Pons (tissue), 1 donor: ENCODE data around the gene ITGB5.
A peak's percentile ranks its signal among the peaks of the same experiment; 100 is the strongest.
"Not testable (repeated sequence)": the region's sequence is repeated elsewhere in the genome, so short reads cannot be mapped to it uniquely, and the experiment has no call there.

Source experiments
- DNase-seq: peaks from one replicate; pipeline ENCODE4 v3.0.0-alpha.2; 2016; ENCODE audit warnings: low spot score

Gene ITGB5

DNA sequence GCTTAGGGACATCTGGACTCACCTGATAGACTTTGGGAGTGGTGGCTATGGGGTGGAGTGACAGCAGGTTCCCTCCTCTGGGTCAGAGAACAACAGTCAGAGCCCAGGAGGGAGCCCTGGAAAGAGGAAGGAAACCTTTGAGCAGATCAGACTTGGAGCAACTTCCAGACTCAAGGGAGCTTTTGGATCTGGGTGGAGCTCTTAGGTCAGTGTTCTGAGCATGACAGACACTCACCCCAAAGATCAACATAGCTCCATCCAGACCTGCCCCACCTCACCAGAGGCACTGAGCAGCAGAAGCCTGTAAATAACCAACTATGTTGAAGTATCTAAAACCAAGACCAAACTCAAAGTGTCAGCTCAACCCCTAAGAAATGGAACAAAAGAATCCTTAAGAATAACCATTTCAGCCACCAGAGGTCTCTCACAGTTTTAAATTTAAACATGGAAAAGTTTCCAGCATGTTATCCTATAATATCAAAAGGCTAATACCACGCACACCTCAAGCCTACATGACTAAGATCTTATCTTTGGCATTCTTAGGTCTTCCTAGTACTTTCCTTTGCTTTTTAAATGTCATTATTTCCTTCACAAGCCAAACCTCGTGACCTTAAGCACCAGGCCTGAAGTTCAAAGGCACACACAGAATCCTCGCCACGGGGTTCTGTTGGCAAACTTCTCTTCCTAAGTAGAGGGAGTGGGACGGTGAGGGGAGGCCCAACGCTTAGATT lies 100.5 kb downstream of the ITGB5 start:
- DNase-seq: peak; percentile 70

- DNase-seq: peak; percentile 80
Measured at GRCh38 chr3:124785973-124786372, 101.2 kb downstream of the ITGB5 start.

- DNase-seq: no peak
Measured at GRCh38 chr3:124784686-124785382, 102.3 kb downstream of the ITGB5 start.

GRCh38 chr3:124783696-124784095 lies 103.5 kb downstream of the ITGB5 start:
- DNase-seq: peak; percentile 79

DNA sequence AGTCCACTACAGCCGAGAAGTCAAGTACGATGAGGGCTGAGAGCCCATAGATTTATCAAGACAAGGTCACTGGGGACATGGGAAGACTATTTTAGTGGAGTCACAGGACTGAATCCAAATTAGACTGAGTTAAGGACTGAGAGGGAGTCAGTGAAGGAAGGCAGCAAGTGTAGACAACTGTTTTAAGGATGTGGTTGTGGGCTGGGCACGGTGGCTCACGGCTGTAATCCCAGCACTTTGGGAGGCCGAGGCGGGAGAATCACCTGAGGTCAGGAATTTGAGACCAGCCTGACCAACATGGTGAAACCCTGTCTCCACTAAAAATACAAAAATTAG lies 104.8 kb downstream of the ITGB5 start:
- DNase-seq: not testable (repeated sequence)

DNA sequence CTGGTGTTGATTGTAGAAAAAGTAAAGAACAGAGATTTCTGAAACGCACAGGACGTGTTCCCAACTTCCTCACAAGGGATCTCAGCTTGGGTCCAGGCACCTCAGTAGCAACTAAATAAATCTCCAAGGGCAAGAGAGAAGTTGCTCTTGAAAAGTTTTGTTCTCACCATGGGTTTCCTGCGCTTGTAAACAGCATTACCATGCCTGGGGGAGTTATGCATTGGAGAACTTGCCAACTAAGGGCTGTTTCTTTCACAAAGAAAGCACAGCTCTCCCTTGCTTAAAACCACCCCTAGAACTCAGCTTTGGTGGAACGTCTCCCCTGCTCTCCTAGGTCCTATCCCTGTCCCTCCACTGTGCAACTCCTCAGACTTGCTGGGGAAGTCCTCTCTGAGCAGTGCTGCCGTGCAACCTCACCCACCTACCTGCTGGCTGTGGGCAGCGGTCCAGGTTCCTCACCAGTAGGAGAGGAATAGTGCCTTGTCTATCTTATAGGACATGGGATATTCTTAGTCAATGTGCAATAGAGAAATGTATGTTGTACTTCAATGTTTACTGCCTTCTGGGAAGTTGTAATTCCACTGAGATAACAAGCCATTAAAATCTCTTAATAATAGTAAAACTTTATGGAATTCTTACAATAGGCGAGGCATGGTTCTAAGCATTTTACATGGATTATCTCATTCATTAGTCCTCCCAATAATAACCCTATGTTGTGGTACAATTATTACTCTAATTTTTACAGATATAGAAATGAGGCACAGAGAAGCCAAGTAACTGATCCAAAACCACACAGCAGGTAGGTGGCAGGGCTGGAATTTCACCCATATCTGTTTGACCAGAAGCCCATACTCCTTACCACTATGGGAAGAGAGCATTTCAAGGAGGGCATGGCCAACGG lies 105.4 kb downstream of the ITGB5 start:
- DNase-seq: no peak

DNA sequence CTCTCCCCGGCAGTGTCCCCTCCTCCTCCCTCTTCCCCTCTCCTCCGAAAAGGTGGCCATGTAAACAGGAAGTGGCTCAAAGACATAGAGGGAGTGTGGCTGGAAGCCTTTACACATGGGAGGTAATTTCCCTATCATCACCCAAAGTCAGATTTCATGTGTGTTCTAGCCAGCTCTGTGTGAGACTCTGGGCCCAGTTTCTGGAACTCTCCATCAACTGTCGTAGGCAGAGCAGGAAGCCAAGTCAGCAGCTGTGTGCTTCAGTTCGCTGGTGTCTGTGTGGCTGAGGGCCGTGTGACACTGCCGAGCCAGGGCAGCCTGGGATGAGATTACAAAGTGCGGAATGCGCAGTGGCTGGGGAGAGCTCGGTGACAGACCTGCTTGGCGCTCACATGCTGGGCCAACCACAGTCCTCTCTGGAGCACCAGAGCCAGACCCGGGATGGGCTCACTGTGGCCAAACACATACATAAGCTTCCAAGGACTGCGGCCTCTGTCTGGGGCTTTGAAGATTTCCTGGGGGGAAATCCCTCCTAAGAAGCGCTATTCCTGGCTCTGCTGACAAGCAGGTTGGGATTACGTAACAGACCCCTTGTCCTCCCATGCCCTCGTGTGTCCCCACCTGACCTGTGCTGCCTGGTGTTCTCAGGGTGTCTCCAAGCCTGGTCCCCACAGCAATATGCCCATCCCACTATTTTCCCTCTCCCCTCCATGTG lies 106.2 kb downstream of the ITGB5 start:
- peak; percentile 93 for DNase-seq

DNA sequence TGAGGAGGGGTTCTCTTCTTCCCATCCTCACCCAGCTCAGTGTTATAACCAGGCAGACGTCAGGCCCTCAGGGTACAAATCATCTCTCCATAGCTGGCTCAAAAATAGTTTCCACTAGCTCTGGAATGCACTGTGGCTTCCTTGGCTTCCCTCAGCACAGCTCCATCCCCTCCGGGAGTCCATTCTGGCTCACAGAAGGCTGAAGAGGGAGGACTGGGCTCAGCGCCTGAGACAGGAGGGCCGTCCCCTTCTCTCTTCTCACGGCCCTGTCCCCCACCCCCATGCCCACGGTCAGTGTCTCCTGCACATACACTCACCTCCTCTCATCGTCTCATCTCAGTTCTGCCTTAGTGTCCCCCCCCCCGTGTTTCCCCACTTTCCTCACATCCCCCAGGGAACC lies 106.8 kb downstream of the ITGB5 start:
- no peak for DNase-seq

DNA sequence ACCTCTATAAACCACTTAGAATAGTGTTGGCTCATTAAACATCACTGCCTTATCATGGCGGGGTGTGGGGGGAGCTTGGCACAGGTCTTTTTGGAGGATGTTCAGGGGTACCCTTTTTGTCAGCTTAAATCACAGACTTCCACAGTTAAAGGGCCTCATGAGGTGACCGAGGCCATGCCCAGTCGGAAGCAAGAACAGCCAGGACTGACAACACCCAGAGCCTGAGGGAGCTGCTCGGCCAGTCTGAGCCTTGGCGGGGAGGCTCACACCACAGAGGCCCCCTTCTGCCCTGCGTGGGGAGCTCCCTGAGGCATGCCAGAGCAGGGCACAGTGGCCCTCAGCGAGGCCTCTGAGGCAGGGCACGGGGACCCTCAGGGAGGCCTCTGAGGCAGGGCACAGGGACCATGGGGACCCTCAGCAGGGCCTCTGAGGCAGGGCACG lies 107.4 kb downstream of the ITGB5 start:
- DNase-seq: no peak

GRCh38 chr3:124779116-124779515 lies 108.0 kb downstream of the ITGB5 start:
- DNase-seq: no peak

DNA sequence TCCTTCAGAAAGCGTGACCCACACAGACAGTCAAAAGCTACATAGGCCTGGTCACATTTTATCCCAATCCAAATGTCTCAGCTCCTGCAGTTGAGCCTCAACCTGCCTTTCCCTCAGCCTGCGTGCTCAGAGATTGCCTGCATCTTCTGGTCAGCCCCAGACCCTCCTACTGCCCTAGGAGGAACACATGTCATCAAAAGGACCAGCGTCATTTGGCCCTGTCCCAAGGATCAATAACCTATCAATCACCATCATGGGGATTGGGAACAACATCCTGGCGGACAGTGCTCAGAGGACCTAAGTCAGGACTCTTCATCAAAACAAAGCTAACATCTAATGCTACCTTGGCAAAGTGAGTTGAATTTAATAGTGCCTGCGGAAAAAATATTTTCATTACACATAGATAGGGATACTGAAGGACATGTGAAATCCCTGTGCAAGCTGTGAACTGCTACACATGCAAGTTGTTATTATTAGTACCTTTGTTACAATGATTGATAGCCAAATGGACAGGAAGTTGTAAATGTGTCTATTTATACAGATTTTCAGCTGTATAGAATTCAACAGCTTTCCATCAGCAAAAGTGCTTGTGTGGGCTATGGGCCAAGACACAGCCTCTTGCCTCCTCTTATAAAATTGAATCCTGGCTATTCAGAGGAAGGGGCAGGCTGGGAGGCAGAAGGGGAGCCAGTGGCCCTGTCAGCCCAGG lies 109.2 kb downstream of the ITGB5 start:
- no peak for DNase-seq

DNA sequence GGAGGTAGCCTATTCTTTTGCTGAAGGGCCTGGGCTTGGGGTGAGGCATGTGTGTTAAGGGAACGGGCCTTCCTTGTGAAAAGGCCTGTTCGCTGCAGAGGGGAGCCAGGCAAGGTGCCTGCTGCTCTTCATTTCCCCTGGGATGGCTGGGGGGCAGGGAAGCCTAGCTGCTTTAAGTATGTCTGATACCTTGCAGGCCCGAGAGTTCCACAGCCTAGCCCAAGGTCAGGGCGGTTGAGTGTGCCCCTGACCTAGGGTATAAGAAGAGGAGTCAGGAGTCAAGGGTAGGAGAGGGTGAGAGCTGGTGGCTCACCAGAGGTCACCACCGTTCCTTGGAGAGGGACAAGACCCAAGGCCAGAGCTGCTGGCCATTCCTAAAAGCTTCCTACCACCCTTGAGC lies 110.3 kb downstream of the ITGB5 start:
- DNase-seq: no peak

GRCh38 chr3:124775877-124776276 lies 111.3 kb downstream of the ITGB5 start:
- DNase-seq: no peak

GRCh38 chr3:124774841-124775402 lies 112.2 kb downstream of the ITGB5 start:
- DNase-seq: no peak

DNA sequence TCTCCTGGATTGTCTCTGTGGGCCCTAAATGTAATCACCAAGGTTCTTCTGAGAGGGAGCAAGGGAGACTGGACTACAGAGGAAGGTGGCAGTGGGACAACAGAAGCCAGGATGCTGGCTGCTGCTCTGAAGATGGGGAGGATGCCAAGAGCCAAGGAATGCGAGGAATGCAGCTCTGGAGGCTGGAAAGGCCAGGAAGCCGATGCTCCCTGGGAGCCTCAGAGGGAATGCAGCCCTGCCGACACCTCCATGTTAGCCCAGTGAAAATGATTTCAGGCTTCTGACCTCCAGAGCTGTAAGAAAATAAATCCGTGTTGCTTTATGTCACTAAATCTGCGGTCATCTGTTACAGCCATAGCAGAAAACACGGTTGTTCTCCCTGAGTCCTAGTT lies 112.8 kb downstream of the ITGB5 start:
- DNase-seq: no peak

- DNase-seq: no peak
Measured at GRCh38 chr3:124773351-124774326, 113.5 kb downstream of the ITGB5 start.

DNA sequence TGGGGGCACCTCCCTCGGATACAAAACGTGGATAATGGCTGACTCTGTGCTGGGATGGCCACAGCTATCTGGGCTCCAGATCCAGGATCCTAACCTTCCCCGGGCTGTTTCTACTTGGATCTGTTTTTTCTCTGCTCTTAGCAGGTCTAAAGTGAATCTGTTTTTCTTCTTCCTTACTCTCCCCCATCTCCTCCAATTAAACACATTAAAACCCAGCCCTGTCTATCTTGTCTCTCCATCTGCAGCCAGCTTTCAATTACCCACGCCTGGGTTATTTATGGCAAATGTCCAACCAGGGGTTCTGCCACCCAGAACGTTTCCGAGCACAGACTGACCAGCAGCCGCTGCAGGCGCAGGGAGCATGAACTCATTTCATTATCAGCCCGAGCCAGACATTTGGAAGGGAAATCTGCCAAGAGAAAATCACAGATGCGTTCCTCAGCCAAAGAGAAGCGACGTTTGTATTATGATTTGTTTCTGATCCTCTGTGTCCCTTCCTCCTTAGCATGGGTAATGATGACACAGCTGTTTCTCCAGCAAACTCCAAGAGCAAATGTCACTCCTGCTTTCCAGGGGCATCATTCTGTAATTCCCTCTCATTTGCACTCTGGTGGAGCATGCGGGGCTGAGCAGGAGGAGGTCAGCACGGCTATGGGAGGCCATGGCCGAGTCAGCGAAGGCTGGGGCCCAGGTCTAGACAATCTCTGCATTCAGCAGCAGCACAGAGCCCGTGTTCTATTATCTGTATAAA lies 114.9 kb downstream of the ITGB5 start:
- peak; percentile 92 for DNase-seq

GRCh38 chr3:124771083-124771445 lies 116.1 kb downstream of the ITGB5 start:
- no peak for DNase-seq
